Glomerular endothelial cell (primary cell): ENCODE measurements around the gene NDUFS1. TPM values are rescaled to one million over a fixed set of nuclear protein-coding genes. Genes with fewer than 3 reads are reported as not detected.
A peak's percentile ranks its signal among the peaks of the same experiment; 100 is the strongest.
"Not testable (repeated sequence)": the region's sequence is repeated elsewhere in the genome, so short reads cannot be mapped to it uniquely, and the experiment has no call there.

Source experiments
- DNase-seq: peaks from one replicate; pipeline ENCODE4 v3.0.0-alpha.2; 2011; ENCODE audit warnings: low read depth, low spot score; ENCODE audit errors: extremely low read depth
- total RNA-seq: library from RNA; depleted of rRNA; stranded (reverse); fragments of >200 nt; gene quantifications from 2 replicates; pipeline ENCODE4 v1.2.3, GENCODE V29; 2015

Gene NDUFS1
- total RNA-seq, 1 donor from 2014 or later, result 84.8 TPM

- no peak for DNase-seq
Observed at GRCh38 chr2:206105541-206105940, 53.7 kb downstream of the NDUFS1 start.

DNA sequence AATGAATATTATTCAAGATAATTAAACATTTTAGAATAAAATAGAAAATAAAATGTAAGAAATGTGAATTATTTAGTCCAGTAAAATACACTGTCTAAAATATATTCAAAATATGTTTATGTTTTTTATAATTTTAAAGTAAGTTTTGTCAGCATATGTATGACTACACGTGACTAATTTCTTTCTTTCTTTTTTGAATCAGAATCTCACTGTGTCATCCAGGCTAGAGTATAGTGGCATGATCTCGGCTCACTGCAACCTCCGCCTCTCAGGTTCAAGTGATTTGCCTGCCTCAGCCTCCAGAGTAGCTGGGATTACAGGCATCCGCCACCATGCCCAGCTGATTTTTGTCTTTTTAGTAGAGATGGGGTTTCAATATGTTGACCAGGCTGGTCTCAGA lies 54.2 kb downstream of the NDUFS1 start:
- DNase-seq, result no peak

GRCh38 chr2:206098872-206099271 lies 60.4 kb downstream of the NDUFS1 start:
- not testable (repeated sequence) for DNase-seq

GRCh38 chr2:206098471-206098870 lies 60.8 kb downstream of the NDUFS1 start:
- DNase-seq, result no peak

GRCh38 chr2:206096876-206097275 lies 62.4 kb downstream of the NDUFS1 start:
- DNase-seq, result no peak

- DNase-seq, result no peak
Observed at GRCh38 chr2:206095536-206096332, 63.5 kb downstream of the NDUFS1 start.

- no peak for DNase-seq
Observed at GRCh38 chr2:206092297-206092696, 66.9 kb downstream of the NDUFS1 start.

DNA sequence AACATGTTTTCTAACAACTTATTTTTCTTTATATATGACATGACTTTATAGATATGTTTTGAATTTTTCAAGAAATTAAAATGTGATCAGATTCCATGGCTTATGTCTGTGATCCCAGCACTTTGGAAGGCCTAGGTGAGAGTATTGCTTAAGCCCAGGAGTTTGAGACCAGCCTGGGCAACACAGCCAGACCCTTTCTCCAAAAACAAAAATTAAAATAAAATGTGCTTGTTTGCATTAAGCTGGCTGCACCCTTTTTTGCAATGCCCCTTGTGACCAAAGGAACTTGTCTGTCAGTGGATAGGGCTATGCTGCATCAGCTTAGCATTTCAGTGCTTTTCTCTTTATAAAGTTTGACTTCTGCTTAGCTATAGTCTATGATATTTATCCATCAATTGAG lies 71.0 kb downstream of the NDUFS1 start:
- DNase-seq, result no peak

- no peak for DNase-seq
Observed at GRCh38 chr2:206086716-206087350, 72.4 kb downstream of the NDUFS1 start.

DNA sequence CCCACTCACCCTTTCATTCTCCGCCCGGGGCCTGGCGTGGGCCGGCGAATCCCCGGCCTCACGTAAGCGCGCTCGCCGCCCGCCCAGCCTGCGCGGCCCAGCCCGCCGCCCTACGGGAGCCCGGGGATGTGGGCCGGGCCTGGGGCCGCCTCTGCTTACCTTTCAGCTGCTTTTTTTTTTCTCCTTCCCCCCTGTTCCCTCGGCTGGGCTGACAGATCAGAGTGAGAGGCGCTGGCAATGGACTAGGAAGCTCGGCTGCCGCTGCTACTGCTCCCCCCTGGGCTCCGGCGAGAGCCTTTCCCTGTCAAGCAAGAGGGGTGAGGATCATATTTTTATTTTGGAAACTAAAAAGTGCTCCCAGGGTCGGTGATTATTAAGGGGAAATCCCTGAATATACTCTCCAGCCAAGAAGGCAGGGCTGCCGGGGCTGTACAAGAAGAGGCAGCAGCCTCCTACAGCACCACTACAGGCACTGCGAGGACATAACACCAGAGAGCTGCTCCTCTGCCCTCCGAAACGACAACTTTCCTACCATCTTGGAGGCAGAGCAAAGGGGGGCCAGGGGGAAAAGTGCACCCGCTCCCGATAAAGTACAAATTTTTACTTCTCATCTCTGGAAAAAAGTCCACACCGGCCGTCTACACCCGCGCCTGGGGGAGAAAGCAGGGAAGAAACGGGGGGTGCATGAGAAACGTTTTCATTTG lies 73.3 kb downstream of the NDUFS1 start, which contains the start of gene INO80D:
INO80D (minus strand) TSS at position 433 of the 704 bp plus-strand sequence. CDS start 23,158 bp downstream, outside the sequence.
- DNase-seq, result peak; percentile 47

DNA sequence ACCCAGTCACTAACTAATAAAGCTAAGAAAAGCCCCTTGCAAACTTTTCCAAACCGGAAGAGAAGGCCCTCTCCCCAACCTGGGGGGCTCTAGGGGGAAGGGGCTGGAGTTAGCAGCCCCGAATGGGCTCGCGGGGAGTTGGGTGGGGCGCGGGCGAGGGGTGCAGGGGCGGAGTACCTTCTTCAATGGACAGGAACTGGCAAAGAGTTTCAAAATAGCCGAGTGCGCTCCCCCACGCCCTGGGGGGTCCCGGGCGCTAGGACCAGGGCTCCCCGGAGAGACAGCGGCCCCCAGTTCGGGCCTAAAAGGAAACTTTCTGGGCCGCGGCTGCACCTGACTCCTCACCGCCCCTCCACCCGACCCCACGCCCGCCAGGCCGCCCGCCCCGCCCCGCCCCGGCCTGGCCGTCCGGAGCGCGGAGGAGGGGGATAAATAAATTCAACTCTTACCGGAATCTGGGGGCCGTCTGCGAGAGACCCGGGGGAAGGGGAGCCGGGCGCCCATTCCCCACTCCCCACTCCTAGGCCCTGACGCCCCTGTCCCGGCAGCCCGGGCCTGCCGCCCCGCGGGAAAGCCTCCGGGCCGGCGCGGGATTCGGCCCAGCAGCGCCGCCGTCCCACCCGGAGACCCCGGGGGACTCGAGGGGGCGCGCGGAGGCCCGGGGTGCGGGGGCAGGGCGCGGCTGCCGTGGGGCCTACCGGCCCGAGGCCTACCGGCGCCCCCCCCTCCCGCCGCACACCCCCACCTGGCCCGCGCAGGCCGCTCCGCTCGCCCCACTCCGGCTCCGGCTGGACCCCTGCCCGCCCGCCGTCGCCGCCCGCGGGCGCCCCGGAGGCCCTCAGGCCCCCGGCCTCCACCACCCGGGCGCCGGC lies 74.1 kb downstream of the NDUFS1 start:
- DNase-seq, result no peak

- DNase-seq, result no peak
Observed at GRCh38 chr2:206084439-206084869, 74.8 kb downstream of the NDUFS1 start.

DNA sequence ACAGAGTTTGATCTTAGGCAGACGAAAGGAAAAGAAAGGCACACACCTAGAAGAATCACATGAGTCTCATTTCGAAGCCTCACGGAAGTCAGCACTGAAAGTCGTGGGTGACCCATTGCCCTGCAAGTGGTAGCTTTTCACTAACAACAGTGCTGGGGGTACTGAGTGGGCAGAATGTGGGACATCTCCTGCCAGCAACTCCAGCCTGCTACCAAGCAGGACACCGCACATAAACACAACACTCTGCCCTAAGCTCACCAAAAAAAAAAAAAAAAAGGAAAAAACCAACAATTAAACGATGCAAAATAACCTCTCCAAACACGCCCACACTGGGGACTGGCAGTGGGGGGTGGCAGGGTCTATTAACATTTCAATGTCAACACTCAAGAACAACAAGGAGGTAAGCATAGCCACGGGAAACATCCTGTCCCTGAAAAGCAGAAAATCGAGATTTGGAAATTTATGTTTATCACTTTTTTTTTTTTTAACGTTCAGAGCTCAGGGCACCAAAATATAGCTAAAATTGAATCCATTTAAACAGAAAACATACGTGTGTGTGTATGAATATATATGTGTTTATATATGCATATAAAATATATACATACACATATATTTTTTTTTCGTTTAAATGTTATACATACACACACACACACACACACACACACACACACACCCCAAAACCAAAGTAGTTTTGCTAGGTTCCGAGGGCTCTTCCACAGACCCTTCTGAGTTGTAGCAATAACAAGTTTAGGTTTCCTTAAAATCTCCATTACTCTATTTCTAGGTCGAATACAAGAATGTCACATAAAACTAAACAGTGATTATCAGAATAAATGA lies 75.4 kb downstream of the NDUFS1 start:
- no peak for DNase-seq

DNA sequence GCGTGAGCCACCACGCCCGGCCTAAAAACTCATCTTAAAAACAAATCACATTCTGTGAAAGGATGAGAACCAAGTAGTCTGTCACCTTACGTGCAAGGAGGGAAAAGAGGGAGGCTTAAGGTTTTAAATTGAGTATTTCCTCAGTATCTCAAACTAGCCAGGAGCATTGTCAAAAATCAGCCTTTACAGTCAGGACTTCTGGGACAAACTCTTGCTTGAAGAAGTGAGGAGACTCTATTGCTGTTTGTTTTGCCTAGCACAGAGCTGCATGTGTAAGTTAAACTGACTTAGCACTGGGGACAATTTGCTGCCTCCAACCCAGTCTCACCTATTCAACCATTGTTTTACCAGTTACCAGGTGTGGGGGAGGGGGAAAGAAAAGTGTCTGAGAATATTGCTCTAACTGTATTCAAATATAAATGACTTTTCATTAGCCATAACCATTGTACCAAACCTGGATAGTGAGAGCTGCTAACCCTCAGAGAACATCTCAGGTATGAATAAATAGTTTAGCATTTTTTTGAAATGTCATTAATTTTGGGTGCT lies 76.9 kb downstream of the NDUFS1 start:
- DNase-seq, result no peak

GRCh38 chr2:206080927-206081326 lies 78.3 kb downstream of the NDUFS1 start:
- no peak for DNase-seq

DNA sequence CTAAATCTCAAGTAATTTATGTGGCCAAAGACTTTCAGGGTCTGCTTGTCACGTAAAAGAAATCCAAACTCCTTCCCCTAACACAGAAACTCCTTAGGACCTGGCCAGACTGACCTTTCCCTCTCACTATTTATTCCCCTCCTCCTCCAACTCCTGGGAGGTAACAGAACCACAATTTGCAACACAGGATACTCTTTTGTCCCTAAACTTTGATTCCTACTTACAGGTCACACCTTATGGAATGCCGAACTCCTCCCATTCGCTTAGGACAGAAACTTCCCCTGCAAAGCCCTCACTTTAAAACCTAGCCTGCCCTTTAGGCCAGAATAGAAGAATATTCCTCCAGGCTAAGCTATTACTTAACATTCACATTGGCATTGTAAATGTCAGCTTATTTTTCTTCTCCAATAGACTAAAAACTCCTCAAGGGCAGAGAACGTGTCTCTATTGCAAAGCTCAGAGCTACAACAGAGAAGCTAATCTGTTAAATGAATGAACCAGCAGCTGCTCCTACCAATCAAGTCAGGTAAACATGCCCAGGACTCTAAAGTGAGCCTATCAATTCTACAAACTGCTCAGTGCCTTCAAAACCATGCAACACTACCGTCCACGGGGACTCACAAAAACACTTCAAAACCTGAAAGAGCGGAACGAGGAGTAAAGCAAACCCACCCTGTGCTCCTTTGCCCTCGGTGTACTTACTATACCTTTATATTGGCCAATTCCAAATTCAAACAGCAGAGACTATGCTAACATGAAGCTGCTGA lies 79.4 kb downstream of the NDUFS1 start:
- DNase-seq, result no peak

DNA sequence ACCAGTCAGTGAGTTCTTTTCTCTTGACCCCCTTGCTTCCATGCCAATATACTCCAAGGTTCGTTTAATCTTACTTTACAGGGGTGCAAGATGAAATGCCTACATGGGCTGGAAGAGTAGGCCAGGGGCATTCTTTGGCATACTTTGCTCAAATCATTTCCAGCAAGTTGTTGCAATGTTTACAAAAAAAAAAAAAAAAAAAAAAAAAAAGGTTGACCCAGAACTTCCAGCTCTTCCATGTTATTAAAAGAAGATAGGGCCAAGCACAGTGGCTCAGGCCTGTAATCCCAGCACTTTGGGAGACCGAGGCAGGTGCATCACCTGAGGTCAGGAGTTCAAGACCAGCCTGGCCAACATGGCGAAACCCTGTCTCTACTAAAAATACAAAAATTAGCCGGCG lies 81.4 kb downstream of the NDUFS1 start:
- DNase-seq, result not testable (repeated sequence)

DNA sequence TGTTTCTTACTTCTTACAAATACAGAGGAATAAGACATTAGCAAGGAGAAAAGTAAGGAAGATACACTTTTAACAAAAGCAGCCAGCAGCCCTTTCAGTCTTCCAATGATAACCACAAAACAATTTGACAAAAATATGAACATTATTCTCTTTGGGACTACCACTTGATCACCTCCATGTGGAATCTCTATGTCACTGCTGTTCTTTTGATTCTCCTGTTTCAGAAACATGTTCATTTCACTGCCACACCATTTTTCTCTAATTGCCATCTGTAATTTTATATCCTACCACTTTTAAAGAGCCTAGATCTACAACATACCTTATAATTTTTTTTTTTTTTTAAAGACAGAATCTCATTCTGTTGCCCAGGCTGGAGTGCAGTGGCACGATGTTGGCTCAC lies 84.1 kb downstream of the NDUFS1 start:
- no peak for DNase-seq

- no peak for DNase-seq
Observed at GRCh38 chr2:206071807-206072206, 87.4 kb downstream of the NDUFS1 start.
